Caco-2 (cell line): Measurements from ENCODE around the gene ZDHHC19. TPM values are rescaled to one million over a fixed set of nuclear protein-coding genes. Genes with fewer than 3 reads are reported as not detected.
"Not testable (repeated sequence)": the region's sequence is repeated elsewhere in the genome, so short reads cannot be mapped to it uniquely, and the experiment has no call there.

Experiments
- BruUV-seq: library from RNA; stranded (reverse); fragments of 400-500 nt; replicated peaks from 2 replicates; lab custom pipeline; 2021; lab: Mats Ljungman, UMichigan
- CTCF ChIA-PET: fragments of 300-600 bp; sonication (Branson Sonifier 250); formaldehyde crosslinking; loops from one replicate; lab custom pipeline; 2022; ENCODE audit warnings: antibody characterized with exemption; lab: Charles Lee
- POLR2A ChIA-PET: fragments of 300-600 bp; sonication (Branson Sonifier 250); formaldehyde crosslinking; loops from one replicate; lab custom pipeline; 2022; ENCODE audit warnings: antibody characterized with exemption; lab: Charles Lee
- DNase-seq, 2 experiments: peaks; one replicate each; pipeline versions ENCODE4 v3.0.0 to v3.0.0-alpha.2; 2020 to 2022
- H3K27me3 ChIP-seq: replicated peaks from 2 replicates; pipeline ENCODE4 v1.6.0; 2011; ENCODE audit warnings: low read length; ENCODE audit not compliant: control insufficient read depth, insufficient read depth
- H3K36me3 ChIP-seq: 2 replicates; pipeline ENCODE4 v1.5.1; 2011; ENCODE audit warnings: low read length; ENCODE audit not compliant: control insufficient read depth, insufficient read depth
- H3K4me1 ChIP-seq: fragments of 250-450 bp; sonication (Bioruptor Pico); 2 replicates; pipeline ENCODE4 v1.5.1; 2020; ENCODE audit warnings: mild to moderate bottlenecking
- H3K4me3 ChIP-seq: 2 replicates; pipeline ENCODE4 v1.5.1; 2011; ENCODE audit warnings: low read depth, mild to moderate bottlenecking, control low read depth, low read length
- H3K9me3 ChIP-seq: fragments of 250-450 bp; sonication (Bioruptor Pico); 2 replicates; pipeline ENCODE4 v1.5.1; 2020; ENCODE audit warnings: mild to moderate bottlenecking, moderate library complexity
- H3K27ac Mint-ChIP-seq: one replicate; pipeline ENCODE4 v1.8.0; 2022; ENCODE audit warnings: mixed read lengths; ENCODE audit not compliant: unreplicated experiment
- H3K27me3 Mint-ChIP-seq: one replicate; pipeline ENCODE4 v1.8.0; 2022; ENCODE audit warnings: mixed read lengths; ENCODE audit not compliant: insufficient read depth, unreplicated experiment
- H3K36me3 Mint-ChIP-seq: one replicate; pipeline ENCODE4 v1.8.0; 2022; ENCODE audit warnings: mild to moderate bottlenecking, mixed read lengths; ENCODE audit not compliant: insufficient read depth, unreplicated experiment
- H3K4me1 Mint-ChIP-seq: one replicate; pipeline ENCODE4 v1.8.0; 2022; ENCODE audit warnings: low read depth, mixed read lengths; ENCODE audit not compliant: unreplicated experiment
- H3K4me3 Mint-ChIP-seq: one replicate; pipeline ENCODE4 v1.8.0; 2022; ENCODE audit warnings: mild to moderate bottlenecking, moderate library complexity, mixed read lengths; ENCODE audit not compliant: unreplicated experiment
- H3K9me3 Mint-ChIP-seq: one replicate; pipeline ENCODE4 v1.8.0; 2022; ENCODE audit warnings: mixed read lengths; ENCODE audit not compliant: unreplicated experiment
- CTCF ChIP-seq, 2 experiments: fragments of 200-600 bp in 1 of 2; IDR thresholded peaks; 1 replicate in 1 of 2; 2 replicates in 1 of 2; pipeline versions ENCODE4 v1.5.1 to v1.8.0; 2011 to 2022; ENCODE audit warnings: antibody characterized with exemption in 1 of 2, control low read depth in 1 of 2, inconsistent platforms in 1 of 2, low read depth in 1 of 2, low read length in 1 of 2, mild to moderate bottlenecking in 1 of 2, moderate library complexity in 1 of 2; ENCODE audit not compliant: insufficient read depth in 1 of 2, severe bottlenecking in 1 of 2, unreplicated experiment in 1 of 2
- intact Hi-C: fragments of 100-400 bp; cut with micrococcal nuclease; formaldehyde crosslinking; loops from one replicate; pipeline ENCODE4 v1.10.0; 2022; ENCODE audit not compliant: unreplicated experiment
- total RNA-seq: library from RNA; stranded (reverse); gene quantifications from 2 replicates; pipeline ENCODE4 v1.2.3, GENCODE V29; 2022

Gene ZDHHC19
- total RNA-seq, 1 experiment from 2014 or later, result not detected

- no peak for TF ChIP-seq CTCF (IDR thresholded peaks at IDR 0.05; ENCODE audit: insufficient read depth in 1 of 2, low read depth in 1 of 2, low read length in 1 of 2, severe bottlenecking in 1 of 2, unreplicated experiment in 1 of 2)
- H3K27ac Mint-ChIP-seq, result no peak overlapping the region
- no TSS peak for BruUV-seq
- no peaks in the 10 kb centered on the region for H3K27me3 Mint-ChIP-seq
- Histone ChIP-seq H3K4me1 (no peaks in the 10 kb centered on the region), H3K36me3 (no peaks in the 10 kb centered on the region; the same call in 1 of the 2 replicates), H3K9me3 (no peaks in the 10 kb centered on the region), H3K27me3 (no peaks in the 10 kb centered on the region), H3K4me3 (no peak overlapping the region)
- POLR2A ChIA-PET, result no interaction called here
- H3K4me1 Mint-ChIP-seq, result no peaks in the 10 kb centered on the region
- DNase-seq, result no peak
- no peaks in the 10 kb centered on the region for H3K9me3 Mint-ChIP-seq
- no peak overlapping the region for H3K4me3 Mint-ChIP-seq
- CTCF ChIA-PET, result interaction anchor here (1.0 kb wide), 1 partner anchor 268 kb away, joined by 3 read pairs; no protein-coding TSS in a partner anchor
- intact Hi-C loops, result loop anchor here (10.0 kb wide), 1 partner anchor 190 kb away; no protein-coding TSS in a partner anchor
- H3K36me3 Mint-ChIP-seq, result peaks cover 25% of the 10 kb centered on the region
Observed at GRCh38 chr3:196254376-196255283, 43.4 kb upstream of the ZDHHC19 start.

GRCh38 chr3:196251918-196252317 is 40.7 kb upstream of the ZDHHC19 start:
- intact Hi-C loops, result loop anchor here (10.0 kb wide), 1 partner anchor 193 kb away; no protein-coding TSS in a partner anchor
- no peak overlapping the region for H3K27ac Mint-ChIP-seq
- BruUV-seq, result no TSS peak
- peaks cover 35% of the 10 kb centered on the region for H3K36me3 Mint-ChIP-seq
- H3K27me3 Mint-ChIP-seq, result no peaks in the 10 kb centered on the region
- no peak overlapping the region for H3K4me3 Mint-ChIP-seq
- Histone ChIP-seq H3K9me3 (no peaks in the 10 kb centered on the region), H3K36me3 (peaks cover 1% of the 10 kb centered on the region), H3K4me3 (no peak overlapping the region), H3K27me3 (no peaks in the 10 kb centered on the region), H3K4me1 (no peaks in the 10 kb centered on the region)
- ChIA-PET CTCF (no interaction called here), POLR2A (no interaction called here)
- no peak for DNase-seq
- TF ChIP-seq CTCF (IDR thresholded peaks at IDR 0.05; ENCODE audit: insufficient read depth in 1 of 2, low read depth in 1 of 2, low read length in 1 of 2, severe bottlenecking in 1 of 2, unreplicated experiment in 1 of 2), result no peak
- H3K4me1 Mint-ChIP-seq, result no peaks in the 10 kb centered on the region
- no peaks in the 10 kb centered on the region for H3K9me3 Mint-ChIP-seq

GRCh38 chr3:196246612-196247308 is 35.6 kb upstream of the ZDHHC19 start:
- Mint-ChIP-seq H3K27me3 (no peaks in the 10 kb centered on the region), H3K36me3 (peaks cover 43% of the 10 kb centered on the region), H3K4me1 (no peaks in the 10 kb centered on the region), H3K4me3 (no peak overlapping the region), H3K27ac (no peak overlapping the region), H3K9me3 (no peaks in the 10 kb centered on the region)
- BruUV-seq, result no TSS peak
- peaks cover 1% of the 10 kb centered on the region; the same call in 1 of the 2 replicates for H3K36me3 ChIP-seq
- CTCF ChIA-PET, result no interaction called here
- H3K4me1 ChIP-seq, result no peaks in the 10 kb centered on the region
- no peak for TF ChIP-seq CTCF (IDR thresholded peaks at IDR 0.05; ENCODE audit: insufficient read depth in 1 of 2, low read depth in 1 of 2, low read length in 1 of 2, severe bottlenecking in 1 of 2, unreplicated experiment in 1 of 2)
- H3K27me3 ChIP-seq, result no peaks in the 10 kb centered on the region
- no peak for DNase-seq
- H3K4me3 ChIP-seq, result no peak overlapping the region
- intact Hi-C loops, result no loop called here
- POLR2A ChIA-PET, result no interaction called here
- H3K9me3 ChIP-seq, result no peaks in the 10 kb centered on the region

GRCh38 chr3:196244166-196244565 is 33.0 kb upstream of the ZDHHC19 start:
- H3K27me3 Mint-ChIP-seq, H3K4me3 Mint-ChIP-seq, H3K4me1 ChIP-seq, POLR2A ChIA-PET, H3K27me3 ChIP-seq, DNase-seq, H3K9me3 ChIP-seq, H3K36me3 ChIP-seq, intact Hi-C loops, CTCF ChIA-PET, H3K4me3 ChIP-seq, H3K4me1 Mint-ChIP-seq, BruUV-seq, H3K27ac Mint-ChIP-seq, H3K9me3 Mint-ChIP-seq: not testable (repeated sequence)
- peaks cover 50% of the 10 kb centered on the region for H3K36me3 Mint-ChIP-seq
